LoVo (cell line): Measurements from ENCODE around the gene BOD1.

Source experiments
- DNase-seq: peaks from one replicate; pipeline ENCODE4 v3.0.0-alpha.2; 2016; ENCODE audit warnings: low spot score

The BOD1 gene

DNA sequence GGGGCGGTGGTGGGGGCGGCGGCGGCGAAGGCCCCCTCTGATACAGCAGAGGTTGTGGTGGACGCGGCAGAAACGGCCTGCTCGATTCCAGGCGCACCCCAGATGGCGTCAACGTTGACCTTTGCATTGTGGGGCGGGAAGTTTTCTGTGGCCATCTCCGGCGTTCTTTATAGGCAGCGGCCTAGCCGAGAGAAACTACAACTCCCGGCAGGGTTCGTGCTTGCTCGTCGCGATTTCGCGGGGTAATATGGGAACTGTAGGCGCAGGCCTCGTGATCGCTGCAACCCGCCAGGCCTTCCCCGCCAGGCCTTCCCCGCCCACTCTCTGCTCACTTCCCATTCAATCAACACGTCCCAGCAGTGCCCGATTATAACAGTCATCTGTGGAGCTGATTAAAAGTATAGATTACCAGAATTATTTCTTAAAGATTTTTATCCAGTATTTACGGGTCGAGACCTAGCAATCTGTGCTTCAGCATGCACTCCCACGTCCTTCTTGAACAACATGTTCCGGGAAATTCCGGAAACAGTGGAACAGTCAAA lies at the start of gene BOD1:
Gene BOD1 (minus strand): TSS at position 74 of the 542 bp plus-strand sequence. CDS start 214 bp downstream, outside the sequence.
- DNase-seq = peak; percentile 99

DNA sequence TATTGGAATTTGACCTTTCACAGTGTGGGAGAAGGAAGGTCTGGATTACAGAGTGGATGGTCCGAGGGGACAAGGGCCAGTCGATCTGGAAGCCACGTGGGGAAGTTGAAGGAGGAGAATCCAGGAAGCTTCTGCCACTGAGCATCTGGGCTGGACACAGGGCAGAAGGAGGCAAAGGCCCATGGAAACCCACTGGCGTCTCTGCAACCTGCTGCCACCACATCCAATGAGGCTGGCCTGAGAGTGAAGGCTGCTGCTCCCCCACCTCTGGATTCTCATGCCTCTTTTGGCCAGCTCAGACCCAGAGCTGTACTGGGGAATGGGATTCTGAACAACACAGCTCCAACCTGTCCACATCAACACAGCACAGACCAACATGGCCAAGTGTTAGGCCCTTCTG lies 48.9 kb upstream of the BOD1 start:
- no peak for DNase-seq

DNA sequence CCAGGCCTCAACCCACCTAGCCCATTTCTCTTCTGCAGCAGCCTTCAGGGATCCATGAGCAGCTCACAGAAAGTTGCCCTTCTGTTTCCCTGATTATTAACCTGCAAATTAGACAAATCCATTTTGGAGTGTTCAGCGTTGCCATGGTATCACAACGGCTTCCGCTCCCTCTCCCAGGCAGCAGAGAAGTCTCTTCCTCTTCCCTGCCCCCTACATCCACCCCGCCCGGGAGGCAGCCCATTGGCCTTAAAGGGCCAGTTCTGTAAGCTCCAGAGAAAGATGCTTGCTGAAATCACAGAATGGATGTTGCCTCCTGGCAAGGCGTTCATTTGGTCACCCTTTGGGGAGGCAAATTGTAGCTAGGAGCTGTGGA lies 47.7 kb upstream of the BOD1 start:
- no peak for DNase-seq

DNA sequence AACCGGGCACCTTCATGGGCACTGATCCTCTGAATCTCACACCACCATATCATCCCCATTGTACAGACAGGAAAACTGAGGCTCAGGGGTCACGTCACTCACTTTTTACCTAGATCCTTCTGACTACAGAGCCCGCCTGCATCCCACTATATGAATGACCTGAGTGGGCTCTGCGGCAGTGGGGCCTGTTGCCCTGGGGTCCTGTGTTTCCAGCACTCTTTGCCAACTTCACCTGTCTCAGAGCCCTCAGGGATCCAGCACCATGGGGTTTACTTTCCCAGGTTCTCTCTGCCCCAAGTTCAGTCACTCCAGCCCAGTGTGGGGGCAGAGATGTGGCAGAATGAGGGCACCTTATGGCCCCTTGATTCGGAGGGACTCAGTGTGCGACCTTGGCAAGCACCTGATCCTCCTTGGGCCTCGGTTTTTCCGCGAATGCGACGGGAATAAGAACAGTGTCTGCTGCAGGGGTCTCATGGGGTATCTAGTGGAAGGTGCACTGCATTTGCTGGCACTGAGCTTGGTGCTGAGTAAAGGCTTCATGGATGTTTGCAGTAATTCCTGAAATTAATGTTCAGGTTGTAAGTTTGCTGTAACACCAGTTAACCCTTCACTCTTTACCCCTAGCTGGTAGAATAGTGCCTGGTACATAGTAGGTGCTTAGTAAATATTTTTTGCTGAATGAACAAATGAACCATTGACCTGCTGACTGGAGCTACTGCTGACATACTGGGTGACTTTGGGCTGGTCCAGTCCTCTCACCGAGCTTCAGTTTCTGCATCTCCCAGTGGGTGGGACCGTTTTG lies 47.1 kb upstream of the BOD1 start:
- no peak for DNase-seq

DNA sequence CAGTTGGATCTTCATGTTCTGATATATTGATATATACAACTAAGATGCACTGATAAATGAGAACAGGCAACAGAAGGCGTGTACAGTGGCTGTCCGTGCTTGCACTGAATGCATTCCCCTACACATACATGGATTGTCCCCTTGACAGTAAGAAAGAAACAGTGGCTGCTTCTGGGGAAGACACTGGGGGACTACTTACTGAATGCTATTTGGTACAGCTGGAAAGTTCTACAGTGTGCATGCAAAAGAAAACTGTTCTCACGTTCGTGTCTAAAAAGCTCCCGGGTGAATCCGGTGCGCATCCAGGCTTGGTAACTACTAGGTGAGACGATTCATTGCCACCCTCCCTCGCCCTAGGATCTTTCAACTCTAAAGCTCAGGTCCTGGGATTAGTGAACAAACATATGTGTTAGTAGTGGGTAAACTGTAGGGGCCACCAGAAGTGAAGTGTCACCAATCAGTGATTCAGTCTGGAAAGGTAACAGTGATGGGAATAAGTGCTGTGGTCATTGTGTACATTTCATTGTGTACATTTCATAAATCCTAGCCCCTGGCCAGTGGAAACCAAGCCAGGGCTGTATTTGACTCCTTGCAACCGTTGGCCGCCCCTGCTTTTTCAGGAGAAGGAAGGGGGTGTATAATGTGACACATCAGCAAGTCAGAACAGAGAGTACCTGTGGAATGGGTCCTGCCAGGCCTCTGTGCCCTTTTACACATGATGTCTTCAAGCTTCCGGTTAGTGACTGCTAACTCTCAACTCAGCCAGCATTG lies 46.3 kb upstream of the BOD1 start:
- DNase-seq = no peak

DNA sequence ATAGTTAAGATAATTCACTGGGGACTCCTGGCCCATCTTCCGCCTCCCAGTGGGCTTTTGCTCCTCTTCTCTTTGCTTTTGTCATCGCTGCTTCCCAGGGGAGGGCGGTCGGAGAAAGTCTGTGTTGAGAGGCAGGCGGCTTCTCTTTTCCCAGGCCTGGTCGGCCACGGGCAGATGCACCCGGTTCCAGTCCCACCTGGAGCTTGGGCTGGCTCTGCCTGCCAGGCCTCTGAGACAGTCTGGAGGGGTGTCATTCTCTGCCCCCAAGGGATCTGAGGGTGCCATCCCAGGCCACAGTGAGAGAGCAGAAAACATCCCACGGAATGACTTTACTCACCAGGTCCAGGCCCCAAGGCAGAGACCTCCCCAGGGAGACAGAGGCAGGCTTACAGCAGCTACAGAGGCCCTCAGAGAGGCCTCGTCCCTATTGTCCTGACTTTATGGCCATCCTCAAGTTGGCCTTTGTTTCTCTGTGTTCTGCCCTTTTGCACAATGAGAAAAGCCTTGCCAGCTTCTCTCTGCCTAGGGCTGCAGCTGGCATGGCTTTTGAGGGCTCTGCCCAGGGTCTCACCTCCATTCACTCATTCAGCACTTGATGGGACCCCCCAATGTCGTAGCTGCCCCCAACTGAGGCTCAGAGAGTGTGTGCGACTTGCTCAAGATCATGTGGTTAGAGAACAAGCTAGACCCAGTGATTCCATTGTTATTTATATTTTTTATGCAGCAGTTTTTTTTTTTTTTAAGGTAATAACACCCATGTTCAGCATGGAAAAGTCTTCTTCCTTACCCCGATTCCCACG lies 44.2 kb upstream of the BOD1 start:
- DNase-seq = no peak

DNA sequence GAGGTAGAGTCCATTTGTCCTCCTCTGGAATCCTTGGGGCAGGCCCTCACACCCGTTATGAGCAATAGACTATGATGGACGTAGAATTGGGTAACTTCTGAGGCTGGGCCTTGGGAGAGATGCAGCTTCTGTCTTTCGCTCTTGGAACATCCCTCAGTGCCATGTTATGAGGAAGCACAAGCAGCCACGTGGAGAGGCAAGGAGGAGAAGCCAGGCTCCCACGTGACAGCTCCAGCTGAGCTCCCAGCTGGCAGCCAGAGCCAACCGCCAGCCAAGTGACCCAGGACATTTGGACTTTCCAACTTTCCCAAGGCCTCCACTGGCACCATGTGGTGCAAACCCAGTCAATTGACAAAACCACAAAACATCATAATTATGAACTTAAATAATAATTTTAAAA lies 43.0 kb upstream of the BOD1 start:
- no peak for DNase-seq

DNA sequence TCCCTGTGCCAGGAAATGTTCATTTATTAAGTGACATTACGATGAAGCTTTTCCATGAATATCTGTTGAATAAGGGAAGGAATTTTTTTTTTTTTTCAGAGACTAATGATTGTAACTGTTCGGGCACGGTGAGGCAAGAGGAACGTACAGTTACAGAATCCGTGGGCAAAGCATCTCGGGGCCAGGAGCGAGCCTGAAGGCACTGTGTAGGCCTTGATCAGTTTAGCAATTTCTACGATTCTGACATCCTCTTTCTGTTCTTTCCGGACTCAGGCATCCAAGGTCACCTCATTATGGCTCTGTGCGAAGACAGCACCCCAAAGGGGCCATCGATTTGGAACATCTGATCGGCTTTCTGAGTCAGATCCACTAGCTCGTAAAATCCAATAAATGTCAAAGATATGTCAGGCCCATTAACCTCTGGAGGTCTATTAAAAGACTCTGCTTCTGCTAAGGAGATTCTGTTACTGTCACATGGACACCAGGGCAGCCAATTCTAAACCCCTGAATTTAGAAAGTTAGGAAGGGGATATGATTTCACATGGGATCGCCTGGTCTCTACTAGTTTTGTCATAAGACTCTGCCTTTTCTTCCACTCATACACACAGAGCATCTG lies 41.4 kb upstream of the BOD1 start:
- no peak for DNase-seq

DNA sequence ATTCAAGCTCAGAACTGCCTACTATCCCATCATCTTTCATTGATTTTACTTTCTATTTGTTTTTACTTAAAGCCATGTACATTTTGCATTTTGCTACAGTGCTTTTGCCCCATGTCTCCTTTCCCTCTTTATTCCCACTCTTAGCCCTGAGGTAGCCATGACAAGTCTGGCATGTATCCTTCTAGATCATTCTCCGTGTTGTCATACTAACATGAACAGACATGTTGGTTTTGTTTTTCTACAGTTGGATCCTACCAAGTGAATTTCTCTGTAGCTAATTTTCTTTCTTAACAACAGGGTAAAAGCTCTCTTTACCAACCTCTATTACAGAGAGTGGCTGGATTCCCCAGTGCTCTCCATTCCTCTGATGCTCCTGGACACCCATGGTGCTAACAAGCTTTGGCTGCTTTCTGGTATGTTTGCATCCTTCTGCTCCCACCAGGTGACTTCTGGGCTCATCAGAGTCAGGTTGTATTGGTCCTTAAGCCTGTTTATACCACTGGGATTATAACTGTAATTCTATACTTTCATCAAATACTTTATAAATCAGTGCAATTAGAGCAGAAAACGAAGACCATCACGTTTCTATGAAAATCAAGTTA lies 38.8 kb upstream of the BOD1 start:
- no peak for DNase-seq

DNA sequence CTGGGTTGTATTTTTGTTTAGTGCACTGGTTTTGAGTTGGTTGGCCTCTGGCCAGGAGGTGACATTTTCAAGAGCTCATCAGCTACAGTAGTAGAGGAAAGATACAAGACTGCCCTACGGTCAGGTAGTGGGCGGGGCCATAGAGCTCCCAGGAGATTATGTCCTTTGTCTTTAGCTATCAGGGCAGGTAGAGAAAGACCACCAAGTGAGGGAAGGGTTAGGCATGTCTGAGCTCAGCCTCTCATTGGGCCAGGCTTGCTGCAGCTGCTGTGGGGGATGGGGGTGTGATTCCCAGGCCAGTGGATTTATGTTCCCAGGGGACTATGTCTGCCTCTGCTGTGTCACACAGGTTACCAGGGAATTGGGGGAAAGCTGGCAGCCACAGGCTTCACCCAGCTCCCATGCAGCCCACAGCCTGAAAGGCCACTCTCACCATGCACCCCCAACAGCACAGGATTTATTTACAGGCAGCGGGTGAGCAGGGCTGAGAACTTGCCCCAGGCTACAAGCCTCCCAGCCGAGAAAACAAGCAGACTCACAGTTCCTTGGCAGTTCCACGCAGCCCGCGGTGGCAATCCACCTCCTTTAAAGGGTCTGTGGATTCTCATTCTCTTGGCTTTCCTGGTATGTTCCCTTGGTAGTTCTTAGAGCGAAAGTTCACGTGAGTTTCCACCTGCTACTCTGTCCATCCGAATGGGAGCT lies 37.5 kb upstream of the BOD1 start:
- DNase-seq = no peak

DNA sequence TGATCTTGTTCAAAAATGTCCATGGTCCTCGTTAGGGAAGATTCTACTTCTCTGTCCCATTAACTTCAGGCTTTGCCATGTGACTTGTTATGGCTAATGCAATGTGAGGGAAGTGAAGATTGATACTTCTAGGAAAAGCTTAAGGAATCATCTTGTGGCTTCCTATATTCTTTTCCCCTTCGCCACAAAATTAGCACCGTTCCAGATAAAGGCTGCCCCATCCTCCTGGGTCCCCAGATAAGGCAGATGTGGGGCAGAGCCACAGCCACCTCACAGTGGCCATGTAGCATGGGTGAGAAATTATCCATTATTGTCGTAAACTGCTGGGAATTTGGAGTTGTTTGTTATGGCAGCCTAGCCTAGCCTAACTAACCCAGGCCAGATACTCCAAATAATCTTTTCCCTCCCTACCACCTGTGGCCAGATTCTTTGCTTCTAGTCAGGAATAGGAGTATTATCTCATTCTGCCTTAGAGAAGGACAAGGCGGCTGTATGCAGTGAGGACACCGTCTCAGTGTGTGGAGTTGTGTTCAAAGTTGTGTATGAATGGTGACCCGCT lies 31.9 kb upstream of the BOD1 start:
- no peak for DNase-seq

DNA sequence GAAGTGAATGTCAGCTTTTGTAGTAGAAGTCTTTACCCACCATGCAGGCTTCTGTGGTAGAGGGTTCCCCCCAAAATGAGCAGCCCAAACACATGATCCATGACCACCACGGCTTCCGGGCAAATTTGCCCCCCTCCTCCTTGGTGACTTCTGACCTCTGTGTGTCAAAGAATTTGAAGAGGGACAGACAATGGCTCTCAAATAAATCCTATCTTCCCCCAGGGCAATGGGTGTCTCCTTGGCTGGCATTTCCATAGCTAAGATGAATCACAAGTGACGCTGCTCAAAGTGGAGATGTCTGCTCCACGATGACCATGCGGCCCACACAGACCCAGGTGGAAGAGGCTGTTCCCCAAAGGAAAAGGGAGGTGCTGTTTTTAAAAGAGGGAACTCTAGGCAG lies 30.2 kb upstream of the BOD1 start:
- DNase-seq = no peak

DNA sequence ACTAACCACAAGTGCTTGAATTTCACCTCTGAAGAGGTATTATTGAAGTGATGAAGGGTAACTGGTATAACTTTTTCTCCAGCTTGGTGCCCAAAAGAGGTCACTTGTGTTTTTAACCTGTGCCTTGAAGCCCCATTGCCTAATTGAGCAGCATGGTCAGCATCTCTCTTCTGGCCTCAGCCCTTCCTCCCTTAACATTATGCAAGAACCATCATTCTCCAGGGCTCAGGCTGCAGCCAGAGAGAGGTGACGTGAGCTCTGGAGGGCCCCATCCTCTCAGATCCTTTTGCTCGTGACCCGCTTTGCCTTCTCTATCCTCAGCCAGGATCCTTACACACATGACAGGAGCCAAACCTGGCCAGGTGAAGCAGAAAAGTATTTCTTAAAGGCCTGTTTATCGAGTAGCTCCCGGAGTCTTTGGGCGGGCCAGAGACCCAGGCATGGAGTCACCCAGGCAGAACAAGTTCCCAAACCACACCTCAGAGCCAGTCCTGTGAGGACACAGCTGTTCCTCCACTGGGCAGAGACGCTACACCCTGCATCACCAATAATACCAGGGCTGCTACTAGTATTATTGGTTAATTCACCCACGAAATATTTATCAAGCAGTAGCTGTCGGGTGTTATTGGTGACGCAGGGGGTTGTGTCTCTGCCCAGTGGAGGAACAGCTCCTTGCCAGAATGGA lies 29.6 kb upstream of the BOD1 start:
- no peak for DNase-seq

DNA sequence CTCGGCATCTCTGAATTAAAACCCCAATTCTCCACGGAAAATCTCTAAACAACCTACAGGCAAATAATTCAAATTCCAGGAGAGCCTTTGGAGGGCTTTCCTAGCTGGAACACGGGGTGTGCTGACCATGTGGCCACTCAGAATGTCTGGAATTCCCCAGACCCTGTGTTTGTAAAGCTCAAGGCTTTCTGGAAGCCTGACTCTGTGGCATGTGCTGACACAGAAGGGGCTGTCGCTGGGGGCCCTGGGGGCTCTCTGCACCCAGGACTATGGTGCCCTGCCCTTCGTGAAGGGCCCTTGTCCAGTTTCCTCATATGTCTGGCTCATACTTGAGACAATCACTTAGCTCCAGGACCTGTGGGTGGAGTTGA lies 29.0 kb upstream of the BOD1 start:
- DNase-seq = no peak

DNA sequence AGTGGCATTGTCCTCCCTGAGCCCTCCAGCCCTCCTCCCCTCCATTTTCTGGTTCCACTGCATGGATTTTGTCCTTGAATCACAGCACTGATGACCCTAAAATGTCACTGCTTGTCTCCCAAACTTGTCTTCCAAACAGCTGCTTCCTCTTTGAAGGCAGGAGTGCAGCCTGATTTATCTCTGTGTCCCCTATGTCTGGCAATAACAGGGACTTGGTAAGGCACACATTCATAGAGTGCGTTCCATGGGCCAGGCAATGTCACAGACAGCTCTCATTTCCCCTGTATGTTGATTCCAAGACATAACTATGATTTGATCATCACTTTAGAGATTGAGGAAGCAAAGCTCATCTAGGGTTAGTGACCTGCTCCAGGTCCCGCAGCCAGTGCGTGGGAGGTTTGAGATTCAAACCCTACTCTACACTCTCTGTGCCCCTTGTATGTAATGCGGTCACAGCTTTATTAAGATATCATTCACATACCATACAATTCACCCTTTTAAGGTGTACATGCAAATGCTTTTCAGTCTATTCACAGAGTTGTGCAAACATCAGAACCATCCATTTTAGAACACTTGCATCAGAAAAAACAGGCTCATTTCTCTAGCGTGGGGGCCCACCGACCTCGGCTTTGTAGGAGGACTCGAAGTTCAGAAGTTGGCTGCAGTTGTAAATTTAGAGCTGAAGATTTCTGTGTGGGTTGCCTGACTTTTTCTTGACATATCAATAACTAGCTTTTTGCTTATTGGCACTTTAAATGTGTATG lies 28.4 kb upstream of the BOD1 start:
- DNase-seq = no peak

DNA sequence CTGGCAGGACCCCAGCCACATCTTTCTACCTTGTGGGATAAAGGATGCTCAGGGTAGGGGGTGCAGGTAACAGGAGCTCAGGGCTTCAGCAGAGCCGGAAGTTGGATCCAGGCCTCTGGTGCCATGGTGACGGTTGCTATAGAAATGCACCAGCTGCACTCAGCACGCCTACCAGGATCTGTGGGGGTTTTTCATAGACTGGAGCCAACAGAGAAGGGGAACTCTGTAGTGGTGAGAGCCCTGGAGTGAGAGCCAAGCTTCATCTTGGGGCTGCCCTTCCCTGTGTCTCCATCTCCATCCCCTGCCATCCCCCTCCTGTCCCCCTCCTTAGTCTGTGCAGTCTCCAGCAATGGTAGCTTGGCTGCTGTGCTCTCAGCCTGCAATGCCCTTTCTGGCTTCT lies 27.5 kb upstream of the BOD1 start:
- DNase-seq = no peak

DNA sequence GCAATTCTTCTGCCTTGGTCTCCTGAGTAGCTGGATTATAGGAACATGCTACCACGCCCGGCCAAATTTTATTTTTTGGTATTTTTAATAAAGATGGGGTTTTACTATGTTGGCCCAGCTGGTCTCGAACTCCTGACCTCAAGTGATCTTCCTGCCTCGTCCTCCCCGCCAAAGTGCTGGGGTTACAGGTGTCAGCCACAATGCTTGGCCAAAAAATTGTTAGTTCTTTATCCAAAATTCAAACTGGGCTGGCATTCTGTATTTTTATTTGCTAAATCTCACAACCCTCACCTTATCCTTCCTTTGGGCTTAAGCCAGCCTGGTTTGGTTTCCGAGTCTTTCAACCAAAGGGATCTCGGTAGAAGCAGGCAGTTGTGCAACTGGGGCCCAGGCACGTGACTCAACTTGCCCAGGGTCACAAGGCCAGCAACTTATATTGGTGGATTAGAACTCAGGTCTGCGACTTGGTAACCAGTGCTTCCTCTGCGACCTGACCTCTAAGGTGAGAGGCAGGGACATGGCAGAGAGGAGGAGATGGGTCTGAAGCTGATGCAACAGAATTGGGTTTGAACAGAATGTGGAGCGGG lies 26.5 kb upstream of the BOD1 start:
- DNase-seq = no peak

DNA sequence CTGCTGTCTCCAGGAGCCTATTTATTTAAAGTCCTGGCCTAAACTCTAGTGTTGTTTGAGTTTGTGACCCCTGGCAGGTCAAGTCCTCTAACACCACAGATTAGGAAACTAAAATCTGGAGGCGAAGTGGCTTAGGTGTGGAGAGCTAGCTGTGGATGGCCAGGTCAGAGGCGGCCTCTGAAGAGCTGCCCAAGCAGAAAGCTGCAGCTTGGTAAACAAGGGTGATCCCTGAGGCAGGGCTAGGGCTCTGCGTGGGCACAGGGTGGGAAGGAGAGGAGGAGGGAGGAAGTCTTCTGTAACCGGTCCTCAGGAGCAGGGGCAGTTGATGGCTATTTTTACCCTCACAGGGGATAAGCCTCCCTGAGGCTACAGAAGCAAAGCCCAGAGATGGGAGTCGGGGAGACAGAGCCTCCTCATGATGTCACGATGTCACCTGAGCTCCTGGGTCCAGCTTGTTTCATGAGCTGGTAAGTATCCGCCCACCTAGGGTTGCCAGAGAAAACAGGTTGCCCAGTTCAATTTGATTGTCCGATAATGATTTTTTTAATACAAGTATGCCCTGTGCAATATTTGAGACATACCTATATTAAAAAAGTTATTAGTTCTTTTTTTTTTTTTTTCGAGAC lies 25.9 kb upstream of the BOD1 start:
- DNase-seq = no peak
